ENCODE data around the gene NR2F6. TPM values are rescaled to one million over a fixed set of nuclear protein-coding genes. Genes with fewer than 3 reads are reported as not detected.

The NR2F6 gene
- total and polyA plus RNA-seq, 2 donors (not counting 1 experiment from before 2014, with no cell fraction given), result 2.0 to 4.9 TPM

Other genes with a start within 250 kb of the NR2F6 start
- gene CPAMD8, start 219.1 kb downstream of the NR2F6 start, total RNA-seq, result 2.7 and 5.1 TPM in 2 replicates
- gene CPAMD8, start 219.1 kb downstream of the NR2F6 start, polyA plus RNA-seq, result 1.1 and 1.6 TPM in 2 replicates
- gene HAUS8, start 170.5 kb downstream of the NR2F6 start, total RNA-seq, result 22.4 and 24.9 TPM in 2 replicates
- 17.6 and 18.3 TPM in 2 replicates for gene HAUS8, start 170.5 kb downstream of the NR2F6 start, polyA plus RNA-seq
- gene MYO9B, start 170.1 kb downstream of the NR2F6 start, total RNA-seq, result 273 and 288 TPM in 2 replicates
- gene MYO9B, start 170.1 kb downstream of the NR2F6 start, polyA plus RNA-seq, result 256 and 263 TPM in 2 replicates
- gene USE1, start 30.6 kb downstream of the NR2F6 start, total RNA-seq, result 39.9 and 49.5 TPM in 2 replicates
- 48.3 and 56.5 TPM in 2 replicates for gene USE1, start 30.6 kb downstream of the NR2F6 start, polyA plus RNA-seq
- gene OCEL1, start 19.7 kb downstream of the NR2F6 start, total RNA-seq, result 30.5 and 40.4 TPM in 2 replicates
- 12.0 and 28.5 TPM in 2 replicates for gene OCEL1, start 19.7 kb downstream of the NR2F6 start, polyA plus RNA-seq
- gene USHBP1, start 18.8 kb upstream of the NR2F6 start, total RNA-seq, result 0.12 and 0.39 TPM in 2 replicates
- 0.03 TPM in 1 of 2 replicates, not detected in the other for gene USHBP1, start 18.8 kb upstream of the NR2F6 start, polyA plus RNA-seq
- gene BABAM1, start 21.5 kb upstream of the NR2F6 start, total RNA-seq, result 126 and 129 TPM in 2 replicates
- gene BABAM1, start 21.5 kb upstream of the NR2F6 start, polyA plus RNA-seq, result 98.6 and 105 TPM in 2 replicates
- gene ANKLE1, start 36.0 kb upstream of the NR2F6 start, total RNA-seq, result 6.2 and 6.3 TPM in 2 replicates
- 6.0 and 7.6 TPM in 2 replicates for gene ANKLE1, start 36.0 kb upstream of the NR2F6 start, polyA plus RNA-seq
- 7.2 and 9.7 TPM in 2 replicates for gene ABHD8, start 57.5 kb upstream of the NR2F6 start, total RNA-seq
- gene ABHD8, start 57.5 kb upstream of the NR2F6 start, polyA plus RNA-seq, result 4.6 and 5.2 TPM in 2 replicates
- 40.7 and 45.7 TPM in 2 replicates for gene MRPL34, start 60.0 kb upstream of the NR2F6 start, total RNA-seq
- gene MRPL34, start 60.0 kb upstream of the NR2F6 start, polyA plus RNA-seq, result 15.1 and 16.5 TPM in 2 replicates
- gene DDA1, start 63.6 kb upstream of the NR2F6 start, total RNA-seq, result 35.5 and 38.4 TPM in 2 replicates
- gene DDA1, start 63.6 kb upstream of the NR2F6 start, polyA plus RNA-seq, result 37.4 and 38.4 TPM in 2 replicates
- gene ANO8, start 88.9 kb upstream of the NR2F6 start, total RNA-seq, result 4.8 and 5.2 TPM in 2 replicates
- 2.7 and 3.0 TPM in 2 replicates for gene ANO8, start 88.9 kb upstream of the NR2F6 start, polyA plus RNA-seq
- gene GTPBP3, start 91.6 kb upstream of the NR2F6 start, total RNA-seq, result 44.3 and 44.9 TPM in 2 replicates
- 41.6 and 44.8 TPM in 2 replicates for gene GTPBP3, start 91.6 kb upstream of the NR2F6 start, polyA plus RNA-seq
- not detected in 2 replicates for gene PLVAP, start 131.4 kb upstream of the NR2F6 start, total RNA-seq
- gene PLVAP, start 131.4 kb upstream of the NR2F6 start, polyA plus RNA-seq, result 0.06 and 0.26 TPM in 2 replicates
- 3.4 and 3.8 TPM in 2 replicates for gene CCDC194, start 148.3 kb upstream of the NR2F6 start, total RNA-seq
- 0.65 and 1.4 TPM in 2 replicates for gene CCDC194, start 148.3 kb upstream of the NR2F6 start, polyA plus RNA-seq
- 59.7 and 66.0 TPM in 2 replicates for gene BST2, start 159.7 kb upstream of the NR2F6 start, total RNA-seq
- gene BST2, start 159.7 kb upstream of the NR2F6 start, polyA plus RNA-seq, result 64.5 and 79.5 TPM in 2 replicates
- gene MVB12A, start 174.1 kb upstream of the NR2F6 start, total RNA-seq, result 26.8 and 33.6 TPM in 2 replicates
- 21.4 and 31.3 TPM in 2 replicates for gene MVB12A, start 174.1 kb upstream of the NR2F6 start, polyA plus RNA-seq
- gene TMEM221, start 202.7 kb upstream of the NR2F6 start, total RNA-seq, result not detected in 2 replicates
- not detected in 2 replicates for gene TMEM221, start 202.7 kb upstream of the NR2F6 start, polyA plus RNA-seq
- not detected in 2 replicates for gene NXNL1, start 215.0 kb upstream of the NR2F6 start, total RNA-seq
- gene NXNL1, start 215.0 kb upstream of the NR2F6 start, polyA plus RNA-seq, result not detected in 2 replicates
- 9.5 and 11.5 TPM in 2 replicates for gene SLC27A1, start 224.6 kb upstream of the NR2F6 start, total RNA-seq
- 4.1 and 5.1 TPM in 2 replicates for gene SLC27A1, start 224.6 kb upstream of the NR2F6 start, polyA plus RNA-seq

Data from B cell (primary cell).